HG02571 (cell line): ENCODE data around the gene SEMA4F.

ENCODE experiments used
- ATAC-seq: cut with Tn5 transposase; IDR thresholded peaks from one replicate; pipeline ENCODE4 v1.9.1; 2021; ENCODE audit warnings: mild to moderate bottlenecking, moderate library complexity; ENCODE audit not compliant: unreplicated experiment

SEMA4F gene

DNA sequence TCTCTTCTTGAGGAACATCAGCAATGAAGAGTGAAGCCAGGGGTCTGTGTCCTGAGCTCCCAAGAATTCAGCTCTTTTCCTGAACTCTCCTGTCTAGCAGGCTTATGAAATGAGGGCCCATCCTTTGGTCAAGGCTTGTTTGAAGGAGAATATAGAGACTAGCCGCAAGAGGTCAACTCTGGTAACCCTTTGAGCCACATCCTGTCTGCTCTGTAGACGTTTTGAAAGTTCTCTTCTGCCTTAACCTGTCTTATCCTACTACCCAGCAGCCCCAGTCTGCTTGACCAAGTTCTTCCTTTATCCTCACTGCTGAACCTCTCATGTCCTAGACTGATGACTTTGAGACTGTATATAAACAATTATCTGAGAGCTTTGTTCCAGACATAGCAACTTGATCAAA, 5.4 kb downstream of the SEMA4F start:
- no peak for ATAC-seq

DNA sequence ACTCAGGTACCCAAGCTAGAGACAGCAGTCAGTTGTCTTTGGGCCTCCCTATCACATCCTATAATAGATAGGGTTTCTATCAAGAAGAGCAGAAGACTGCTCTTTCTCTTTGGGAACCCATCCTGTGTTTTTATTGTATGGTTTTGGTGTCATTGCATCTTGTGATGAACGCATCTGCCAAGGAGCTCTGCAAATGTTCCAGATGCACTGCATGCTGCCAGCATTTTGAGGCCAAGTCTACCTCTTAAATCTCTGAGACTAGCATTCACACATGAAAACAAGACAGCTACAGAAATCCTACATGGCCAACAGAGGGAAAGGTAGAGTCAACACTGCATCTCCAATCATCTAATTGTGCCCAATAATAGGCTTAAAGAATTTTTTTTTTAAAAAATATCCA, 14.0 kb downstream of the SEMA4F start:
- no peak for ATAC-seq

DNA sequence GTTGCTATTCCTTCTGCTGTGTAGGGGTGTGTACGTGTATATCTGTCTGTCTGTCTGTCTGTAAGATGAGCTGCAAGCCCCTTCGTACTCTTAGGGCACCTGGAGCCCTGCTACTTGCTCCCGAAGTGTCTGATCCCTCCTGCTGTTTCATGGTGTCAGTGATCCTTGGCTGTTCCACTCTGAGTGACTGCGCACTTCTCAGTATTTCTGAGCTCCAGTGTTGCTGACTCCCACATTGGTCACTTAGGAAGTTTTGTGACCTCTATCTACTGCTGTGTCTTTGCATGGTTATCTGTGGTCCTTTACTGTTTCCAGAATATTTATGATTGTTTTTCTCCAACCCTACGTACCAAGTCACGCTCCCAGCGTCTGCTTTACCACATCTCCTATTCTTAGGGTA, 16.2 kb downstream of the SEMA4F start:
- ATAC-seq = no peak

DNA sequence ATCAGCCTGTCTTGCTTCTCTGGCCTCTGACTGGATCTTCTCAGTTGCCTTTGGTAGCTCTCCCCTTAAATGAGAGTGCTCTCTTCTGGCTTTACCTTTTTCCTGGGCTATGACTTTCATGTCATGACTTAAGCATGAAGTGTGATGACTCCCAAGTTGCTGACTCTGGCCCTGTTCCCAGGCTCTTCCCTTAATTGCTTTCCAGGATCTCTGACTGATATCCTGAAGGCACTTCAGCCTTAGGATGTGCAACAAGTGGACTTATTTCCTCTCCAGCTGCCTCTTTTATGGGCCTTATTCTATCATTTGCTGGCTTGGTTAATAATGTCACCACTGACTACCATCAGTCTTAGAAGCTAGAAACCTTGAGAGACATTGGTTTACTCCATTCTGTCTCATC, 17.4 kb downstream of the SEMA4F start:
- ATAC-seq = no peak

DNA sequence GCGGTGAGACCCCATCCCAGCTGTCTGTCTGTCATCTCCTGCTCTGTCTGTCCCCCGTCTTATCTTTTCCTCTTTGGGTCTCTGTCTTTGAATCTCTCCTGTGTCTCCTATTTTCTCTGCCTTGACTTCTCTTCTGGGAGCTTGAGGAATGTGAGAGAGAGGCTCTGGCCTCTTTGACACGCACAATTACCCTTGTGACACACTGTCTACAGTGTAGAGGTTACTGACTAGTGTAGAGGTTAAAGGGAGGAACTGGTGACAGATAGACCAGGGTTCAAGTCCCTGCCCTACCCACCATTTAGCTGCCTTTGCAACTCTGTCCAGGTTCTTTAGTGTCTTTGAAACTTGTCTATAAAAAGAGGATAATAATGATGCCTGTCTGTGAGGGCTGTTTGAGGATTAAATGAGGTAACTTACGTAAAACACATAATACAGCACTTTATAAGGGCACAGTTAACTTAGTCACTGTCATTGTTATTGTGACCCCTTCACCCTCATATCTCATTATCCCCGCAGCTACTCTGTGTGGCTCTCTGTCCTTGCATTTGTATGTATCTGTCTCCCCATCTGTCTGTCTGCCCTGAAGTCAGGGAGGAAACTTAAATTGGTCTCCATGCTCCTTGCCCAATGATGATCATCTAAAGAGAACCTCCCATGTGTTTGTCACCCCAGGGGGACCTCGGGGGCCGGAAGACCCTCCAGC, 19.9 kb downstream of the SEMA4F start:
- no peak for ATAC-seq

DNA sequence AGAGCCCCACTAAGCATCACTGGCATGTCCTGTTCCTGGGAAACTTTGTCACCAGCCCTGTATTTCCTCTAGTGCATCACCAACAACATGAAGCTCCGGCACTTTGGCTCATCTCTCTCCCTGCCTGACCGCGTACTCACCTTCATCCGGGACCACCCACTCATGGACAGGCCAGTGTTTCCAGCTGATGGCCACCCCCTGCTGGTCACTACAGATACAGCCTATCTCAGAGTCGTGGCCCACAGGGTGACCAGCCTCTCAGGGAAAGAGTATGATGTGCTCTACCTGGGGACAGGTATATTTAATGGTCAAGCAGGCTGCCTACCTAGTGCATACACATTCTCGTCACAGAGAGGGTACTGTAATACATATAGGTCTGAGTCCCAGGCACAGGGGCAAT, 21.0 kb downstream of the SEMA4F start:
- no peak for ATAC-seq

DNA sequence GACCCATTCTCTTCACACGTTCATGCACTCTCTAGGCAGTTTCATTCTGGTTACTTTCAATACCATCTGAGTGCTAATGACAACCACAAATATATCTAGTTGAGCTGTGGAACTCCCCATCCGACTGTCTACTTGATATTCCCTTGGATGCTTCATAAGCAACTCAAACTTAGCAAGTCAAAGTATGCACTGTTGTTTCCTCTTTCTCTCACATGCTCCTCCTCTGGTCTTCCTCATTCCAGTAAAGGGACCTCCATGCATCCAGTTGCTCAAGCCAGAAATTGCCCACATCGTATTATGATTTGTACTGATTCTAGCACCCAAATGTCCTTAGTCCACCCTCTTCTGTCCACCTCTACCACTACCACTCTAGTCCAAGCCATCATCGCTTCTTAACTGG, 22.3 kb downstream of the SEMA4F start:
- no peak for ATAC-seq

DNA sequence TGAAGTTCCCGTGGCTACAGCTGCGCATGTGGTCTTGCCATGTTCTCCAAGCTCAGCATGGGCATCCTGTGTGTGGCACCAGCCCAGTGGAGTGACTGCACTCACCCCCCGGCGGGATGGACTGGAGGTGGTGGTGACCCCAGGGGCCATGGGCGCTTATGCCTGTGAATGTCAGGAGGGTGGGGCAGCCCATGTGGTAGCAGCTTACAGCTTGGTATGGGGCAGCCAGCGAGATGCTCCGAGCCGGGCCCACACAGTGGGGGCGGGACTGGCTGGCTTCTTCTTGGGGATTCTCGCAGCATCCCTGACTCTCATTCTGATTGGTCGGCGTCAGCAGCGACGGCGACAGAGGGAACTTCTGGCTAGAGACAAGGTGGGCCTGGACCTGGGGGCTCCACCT, 25.6 kb downstream of the SEMA4F start:
- ATAC-seq = no peak

DNA sequence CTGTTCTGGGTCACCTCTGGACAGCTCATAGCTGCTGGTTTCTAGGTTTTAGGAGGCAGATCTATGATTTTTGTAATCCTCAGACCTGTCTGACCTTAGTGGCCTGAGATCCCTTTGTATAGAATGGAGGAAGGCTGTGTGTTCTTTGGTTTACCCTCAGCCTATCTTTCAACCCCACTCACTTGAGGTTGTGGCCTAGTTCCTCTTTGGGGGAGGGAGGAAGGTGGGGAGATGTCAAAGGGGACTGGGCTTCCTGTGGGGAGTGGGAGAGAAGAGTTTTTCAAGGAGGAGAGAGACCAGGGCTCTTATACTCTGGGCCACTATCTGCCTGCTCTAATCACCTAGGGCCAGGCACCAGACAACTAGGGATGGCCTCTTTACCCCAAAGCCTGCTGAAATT, 28.5 kb downstream of the SEMA4F start:
- ATAC-seq = no peak

DNA sequence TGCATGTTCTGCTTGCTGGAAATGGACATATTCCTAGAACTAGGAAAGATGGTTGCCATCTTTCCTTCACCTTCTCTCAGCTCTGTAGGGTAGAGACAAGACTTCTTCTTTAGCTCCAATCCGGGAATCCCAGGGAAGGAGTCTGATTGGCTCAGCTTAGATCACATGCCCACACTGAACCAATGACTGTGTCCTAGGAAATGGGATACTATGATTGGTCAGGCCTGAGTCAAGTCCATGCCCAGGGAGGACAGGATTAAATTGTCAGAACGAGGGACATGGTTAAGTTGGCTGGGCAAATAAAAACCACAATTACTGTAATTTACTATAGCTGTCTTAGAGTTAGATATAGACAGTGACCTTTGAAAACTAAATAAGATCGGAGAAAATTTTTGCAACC, 31.4 kb downstream of the SEMA4F start:
- ATAC-seq = no peak

DNA sequence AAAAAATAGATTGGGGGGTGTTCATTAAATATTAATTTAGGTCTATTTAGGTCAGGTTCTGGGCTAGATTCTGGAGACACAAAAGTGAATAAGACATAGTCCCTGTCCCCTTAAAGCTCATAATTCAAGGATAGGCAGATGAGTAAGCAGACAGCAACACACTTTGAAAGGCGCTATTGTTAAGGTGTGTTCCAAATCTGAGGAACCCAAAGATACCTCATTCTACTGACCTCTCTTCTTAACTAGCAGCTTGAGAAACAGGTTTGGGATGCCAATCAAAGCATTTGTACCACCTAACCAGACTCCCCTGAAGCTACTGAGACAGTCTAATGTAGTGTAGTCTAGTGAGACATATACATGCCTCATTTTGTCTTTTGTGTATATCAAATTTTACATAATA, 34.8 kb downstream of the SEMA4F start:
- ATAC-seq = no peak

DNA sequence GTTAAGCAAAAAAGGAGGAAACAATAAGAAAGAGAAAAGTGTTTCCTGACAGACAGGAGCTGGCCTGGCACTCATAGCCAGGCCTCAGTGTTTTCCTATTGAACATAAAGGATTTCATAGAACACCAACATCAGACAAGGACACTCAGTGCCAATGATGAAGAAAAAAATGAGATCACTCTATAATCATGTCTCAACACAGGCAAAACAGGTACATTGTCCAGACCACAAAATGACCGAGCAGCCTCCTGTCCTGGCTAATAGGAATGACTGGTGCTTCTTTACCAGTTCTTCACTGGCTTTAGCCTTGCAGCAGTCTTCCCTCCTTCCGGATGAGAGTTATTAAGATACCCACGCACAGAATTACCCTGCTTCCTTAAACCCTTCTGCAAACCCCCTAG, 35.6 kb downstream of the SEMA4F start:
- ATAC-seq = no peak

DNA sequence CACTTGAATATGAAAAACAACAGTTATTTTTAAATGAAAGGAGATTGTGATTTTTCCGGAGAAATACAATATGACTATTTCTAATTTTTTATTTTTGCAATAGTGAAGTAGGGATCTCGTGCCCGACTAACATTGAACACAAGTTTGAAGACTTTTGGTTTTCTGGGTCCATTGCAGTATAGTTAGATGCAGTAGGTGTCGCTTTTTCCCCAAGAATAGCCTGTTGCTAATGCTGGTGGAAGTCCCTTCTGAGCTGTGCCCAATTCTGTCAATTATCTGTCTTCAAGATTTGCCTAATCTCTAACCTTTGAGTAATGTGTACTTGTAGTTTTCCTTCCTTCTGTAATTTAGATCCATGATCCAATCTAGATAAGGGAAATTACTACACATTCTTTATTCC, 36.5 kb downstream of the SEMA4F start:
- ATAC-seq = no peak

DNA sequence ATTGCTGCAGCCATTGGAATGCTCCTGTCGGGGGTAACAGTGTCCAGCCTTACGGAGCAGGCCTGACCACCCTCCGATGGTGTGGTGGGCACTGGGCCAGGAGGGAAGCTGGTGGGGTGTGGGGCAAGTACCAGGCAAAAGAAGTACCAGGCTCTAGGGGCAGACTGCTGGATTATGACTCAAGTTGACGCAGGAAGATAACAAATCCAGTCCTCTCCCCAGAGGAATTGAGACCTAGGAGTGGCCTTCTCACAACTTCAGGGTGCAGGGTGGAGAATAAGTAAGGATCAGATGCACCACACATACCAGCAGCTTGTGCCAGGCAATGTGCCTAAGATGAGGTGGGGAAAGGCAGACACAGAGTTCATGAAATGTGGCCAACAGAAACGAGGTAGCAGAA, 37.9 kb downstream of the SEMA4F start:
- no peak for ATAC-seq

DNA sequence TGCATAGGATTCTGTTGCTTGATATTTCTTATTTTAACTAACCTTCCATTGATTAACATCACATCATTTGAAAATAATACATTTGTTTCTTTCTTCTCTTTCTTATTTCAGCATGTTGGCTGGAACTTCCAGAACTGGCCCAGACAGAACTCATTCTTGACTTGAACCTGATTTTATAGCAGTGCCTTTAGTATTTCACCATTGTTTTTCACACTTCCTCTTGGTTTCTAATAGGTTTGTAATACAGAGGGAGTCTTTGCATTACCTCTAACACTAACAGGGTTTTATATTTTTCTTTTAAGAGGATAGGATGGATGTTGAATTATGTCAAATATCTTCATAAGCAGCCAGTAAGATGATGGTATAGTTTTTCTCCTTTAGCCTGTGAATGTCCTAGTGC, 39.2 kb downstream of the SEMA4F start:
- ATAC-seq = no peak

DNA sequence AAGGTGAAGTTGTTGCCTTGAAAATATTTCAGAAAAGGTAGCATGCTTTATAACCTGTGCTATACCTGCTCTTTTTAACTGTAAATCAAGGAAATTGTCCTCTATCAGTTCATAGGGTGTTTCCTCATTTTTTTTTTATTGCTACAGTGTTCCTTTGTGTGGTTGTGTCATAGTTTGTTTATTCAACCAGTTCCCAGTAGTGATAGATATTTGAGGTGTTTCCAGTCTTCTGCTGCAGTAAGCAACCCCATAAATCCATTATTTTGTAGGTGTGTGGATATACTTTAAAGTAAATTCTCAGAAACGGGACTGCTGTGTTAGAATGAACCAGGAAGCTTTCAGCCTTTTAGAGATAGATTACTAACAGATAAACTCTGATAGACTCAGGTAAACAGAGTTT, 39.6 kb downstream of the SEMA4F start:
- ATAC-seq = no peak

DNA sequence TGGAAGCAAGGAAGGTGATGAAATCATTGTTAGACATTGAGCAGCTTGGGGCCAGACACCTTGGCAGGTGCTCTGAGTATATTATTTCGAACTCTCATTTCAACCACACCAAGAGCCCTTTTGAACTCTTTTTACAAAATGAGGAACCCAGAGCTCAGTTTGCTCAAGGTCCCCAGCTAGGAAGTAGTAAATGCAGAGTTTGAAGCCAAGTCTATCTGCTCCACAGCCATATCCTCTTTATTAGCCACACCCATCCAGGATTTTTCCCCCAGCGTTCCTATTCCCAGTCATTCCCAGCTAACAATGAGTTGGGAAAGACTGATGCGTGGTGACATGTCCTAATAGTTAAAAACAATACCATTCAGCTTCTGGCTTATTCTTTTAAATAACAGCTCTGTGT, 40.2 kb downstream of the SEMA4F start:
- ATAC-seq = no peak

DNA sequence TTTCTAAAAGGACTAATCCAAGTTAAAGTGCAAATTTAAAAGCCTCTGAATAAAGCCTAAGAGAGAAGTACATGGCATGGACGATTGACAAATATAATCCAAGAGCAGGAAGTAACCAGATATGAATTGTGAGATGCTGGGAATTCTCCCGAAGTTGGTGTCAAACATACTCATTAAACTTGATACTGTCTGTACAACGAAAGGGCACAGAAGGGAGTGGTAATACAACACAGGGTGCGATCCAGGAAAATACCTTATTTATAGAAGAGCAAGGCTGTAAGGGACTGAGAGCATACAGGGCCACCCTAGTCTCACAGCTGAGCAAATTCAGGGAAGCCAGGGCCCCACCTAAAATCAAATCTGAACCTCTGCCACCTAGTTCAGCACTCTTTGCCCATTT, 41.6 kb downstream of the SEMA4F start:
- no peak for ATAC-seq

DNA sequence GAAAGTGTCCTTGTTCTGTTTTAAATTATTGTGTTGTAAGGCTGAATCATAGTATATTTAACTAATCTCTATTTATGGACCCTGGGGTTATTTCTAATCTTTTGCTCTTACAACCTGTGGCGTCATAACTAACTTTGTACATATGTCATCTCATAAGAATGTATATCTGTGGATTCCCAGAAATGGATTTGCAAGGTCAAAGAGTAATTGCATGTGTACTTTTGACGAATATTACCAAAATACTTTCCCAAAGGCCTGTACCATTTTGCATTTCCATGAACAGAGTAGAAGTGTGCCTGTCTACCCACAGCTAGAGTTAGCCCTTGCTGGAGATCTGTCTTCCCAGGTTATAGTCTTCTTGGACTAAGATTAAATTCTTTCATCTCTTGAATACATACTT, 42.8 kb downstream of the SEMA4F start:
- ATAC-seq = no peak

DNA sequence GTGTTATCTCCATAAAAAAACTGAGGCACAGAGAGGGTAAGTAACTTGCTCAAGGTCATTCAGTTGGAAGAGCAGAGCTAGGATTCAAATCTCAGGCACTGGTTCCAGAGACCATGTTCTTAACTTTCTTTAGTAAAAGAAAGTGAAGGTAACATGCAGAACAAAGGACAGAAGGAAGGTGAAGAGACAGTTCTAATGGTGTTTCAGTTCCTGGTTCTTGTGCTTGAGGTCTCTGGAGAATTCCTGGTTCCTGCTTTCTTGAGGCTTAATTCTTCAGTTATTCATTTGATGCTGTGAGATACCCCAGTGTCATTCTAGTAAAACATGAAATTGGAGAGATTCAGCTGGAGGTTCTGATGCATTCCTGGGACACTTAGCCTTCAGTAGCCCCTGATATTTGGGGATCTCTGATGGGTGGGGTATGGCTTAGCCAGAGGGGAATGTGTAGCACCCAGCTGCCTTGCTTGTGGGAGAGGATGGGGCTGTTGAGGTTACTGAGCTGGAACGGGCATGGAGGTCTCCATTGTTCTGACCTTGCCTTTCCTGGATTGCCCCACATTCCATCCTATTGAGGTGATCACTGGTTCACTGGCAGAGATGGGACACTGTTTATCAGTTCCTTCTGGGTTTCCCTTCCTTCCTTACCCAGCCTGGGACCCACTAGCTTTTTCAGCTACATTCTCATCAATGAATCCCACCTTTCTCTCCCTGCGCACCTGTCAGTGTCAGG, 46.8 kb downstream of the SEMA4F start:
- ATAC-seq = no peak

DNA sequence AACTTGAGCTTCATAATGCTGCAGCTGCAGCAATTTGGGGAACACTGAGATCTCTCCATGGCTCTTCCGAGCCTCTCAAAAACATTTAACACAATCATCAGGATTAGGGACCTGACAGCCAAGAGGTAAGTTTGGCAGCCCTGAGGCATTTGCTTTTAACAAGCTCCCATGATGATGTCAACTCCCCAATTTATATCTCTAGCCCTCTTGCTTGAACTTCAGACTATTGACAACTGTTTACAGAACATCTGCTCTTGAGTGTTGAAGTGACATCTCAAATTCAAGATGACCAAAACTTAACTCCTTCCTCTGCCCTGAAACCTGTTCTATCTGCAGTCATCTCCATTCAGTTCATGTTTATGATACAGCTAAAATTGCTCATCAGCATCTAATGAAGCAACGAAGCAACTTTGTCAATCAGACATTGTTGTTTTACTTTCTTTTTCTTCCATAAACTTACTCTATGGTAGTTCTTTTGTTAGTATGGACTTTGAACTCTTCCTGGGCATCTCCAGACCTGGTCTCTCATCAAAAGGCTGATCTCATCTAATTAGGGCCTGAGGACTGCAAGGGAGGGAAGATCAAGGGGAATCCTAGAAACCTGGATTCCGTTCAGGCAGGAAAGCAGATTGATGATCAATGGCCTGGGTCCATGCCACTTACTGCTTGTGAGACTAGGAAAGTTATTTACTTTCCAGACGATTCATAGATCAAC, 48.1 kb downstream of the SEMA4F start:
- no peak for ATAC-seq

DNA sequence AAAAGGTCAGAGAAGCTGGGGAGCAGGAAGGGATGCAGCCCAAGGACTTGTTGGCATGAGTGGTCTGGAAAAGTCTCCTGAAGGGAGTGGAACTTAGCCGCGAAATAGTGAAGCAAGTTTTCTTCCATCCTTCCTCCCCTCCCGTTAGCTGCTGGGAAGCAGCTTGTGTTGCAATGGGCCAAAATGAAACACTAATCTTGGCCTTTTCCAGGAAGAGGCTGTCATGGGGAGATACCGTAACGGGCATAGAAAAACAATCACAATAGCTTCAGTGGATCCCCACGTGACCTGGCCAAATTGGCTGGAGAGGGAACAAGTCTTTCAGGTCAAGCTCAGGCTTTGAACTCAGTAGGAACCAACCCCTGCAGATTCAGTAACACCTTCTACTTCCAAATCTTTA, 49.3 kb downstream of the SEMA4F start:
- ATAC-seq = no peak
